Measurements from ENCODE around the gene DNHD1.
A peak's percentile ranks its signal among the peaks of the same experiment; 100 is the strongest.
"Not testable (repeated sequence)": the region's sequence is repeated elsewhere in the genome, so short reads cannot be mapped to it uniquely, and the experiment has no call there.

The DNHD1 gene

GRCh38 chr11:6505577-6506240 is 8.6 kb downstream of the DNHD1 start:
- Histone ChIP-seq H3K27ac (no peak overlapping the region), H3K4me3 (no peak overlapping the region)
- peak; percentile 44 for TF ChIP-seq CTCF (IDR thresholded peaks at IDR 0.05)
- DNase-seq (ENCODE audit: low spot score): no peak

- no peak for DNase-seq (ENCODE audit: low spot score)
- TF ChIP-seq CTCF (IDR thresholded peaks at IDR 0.05): no peak
- Histone ChIP-seq H3K27ac (no peak overlapping the region), H3K4me3 (no peak overlapping the region)
These were observed 19.8 kb downstream of the DNHD1 start for GRCh38 chr11:6516865-6517264.

- no peak for TF ChIP-seq CTCF (IDR thresholded peaks at IDR 0.05)
- Histone ChIP-seq H3K27ac (no peak overlapping the region), H3K4me3 (no peak overlapping the region)
- no peak for DNase-seq (ENCODE audit: low spot score)
These were observed 23.2 kb downstream of the DNHD1 start for GRCh38 chr11:6520265-6520664.

GRCh38 chr11:6521946-6522345 is 24.9 kb downstream of the DNHD1 start:
- not testable (repeated sequence) for H3K4me3 ChIP-seq; H3K27ac ChIP-seq; DNase-seq (ENCODE audit: low spot score)

GRCh38 chr11:6523253-6523652 is 26.2 kb downstream of the DNHD1 start:
- no peak overlapping the region for H3K27ac ChIP-seq
- DNase-seq (ENCODE audit: low spot score): no peak
- TF ChIP-seq CTCF (IDR thresholded peaks at IDR 0.05): no peak
- no peak overlapping the region for H3K4me3 ChIP-seq

- Histone ChIP-seq H3K27ac (no peak overlapping the region), H3K4me3 (no peak overlapping the region)
- no peak for DNase-seq (ENCODE audit: low spot score)
- no peak for TF ChIP-seq CTCF (IDR thresholded peaks at IDR 0.05)
These were observed 29.5 kb downstream of the DNHD1 start for GRCh38 chr11:6526411-6527135.

GRCh38 chr11:6529266-6529665 is 32.2 kb downstream of the DNHD1 start:
- Histone ChIP-seq H3K27ac (no peak overlapping the region), H3K4me3 (no peak overlapping the region)
- DNase-seq (ENCODE audit: low spot score): no peak
- TF ChIP-seq CTCF (IDR thresholded peaks at IDR 0.05): no peak

Measured in coronary artery (tissue), 2 donors.